Left renal pelvis (tissue), 4 donors: ENCODE measurements around the gene TSPAN3. TPM values are rescaled to one million over a fixed set of nuclear protein-coding genes. Genes with fewer than 3 reads are reported as not detected.

Experiments
- DNase-seq, 4 donors: peaks; one replicate each; pipeline ENCODE4 v3.0.0-alpha.2; 2013; ENCODE audit warnings: low read depth in 4 of 4, low spot score in 3 of 4
- polyA plus RNA-seq, 4 donors: library from polyadenylated mRNA; unstranded; fragments of 120-200 nt; gene quantifications; one replicate each; pipeline ENCODE4 v1.2.1, GENCODE V29; 2013; ENCODE audit not compliant: insufficient read length in 4 of 4

Gene TSPAN3
- polyA plus RNA-seq, 4 donors: 394 to 522 (median 451) TPM

- no peak for DNase-seq
These were observed 35.3 kb downstream of the TSPAN3 start for GRCh38 chr15:77035584-77035983.

- no peak for DNase-seq
These were observed 36.0 kb downstream of the TSPAN3 start for GRCh38 chr15:77034695-77035489.

- no peak for DNase-seq
These were observed 36.9 kb downstream of the TSPAN3 start for GRCh38 chr15:77033729-77034671.

GRCh38 chr15:77033417-77033728 lies 37.5 kb downstream of the TSPAN3 start:
- no peak for DNase-seq

- DNase-seq: no peak
These were observed 38.1 kb downstream of the TSPAN3 start for GRCh38 chr15:77032647-77033416.

- no peak for DNase-seq
These were observed 38.8 kb downstream of the TSPAN3 start for GRCh38 chr15:77032052-77032646.

GRCh38 chr15:77031376-77032050 lies 39.4 kb downstream of the TSPAN3 start:
- no peak for DNase-seq

GRCh38 chr15:77030928-77031375 lies 40.0 kb downstream of the TSPAN3 start:
- no peak for DNase-seq

GRCh38 chr15:77030048-77030927 lies 40.6 kb downstream of the TSPAN3 start:
- no peak for DNase-seq

GRCh38 chr15:77029166-77030047 lies 41.5 kb downstream of the TSPAN3 start:
- DNase-seq: no peak

GRCh38 chr15:77028451-77029165 lies 42.3 kb downstream of the TSPAN3 start:
- DNase-seq: no peak

GRCh38 chr15:77027697-77028450 lies 43.0 kb downstream of the TSPAN3 start:
- DNase-seq: no peak

- no peak for DNase-seq
These were observed 43.7 kb downstream of the TSPAN3 start for GRCh38 chr15:77027111-77027696.

GRCh38 chr15:77026501-77027110 lies 44.3 kb downstream of the TSPAN3 start:
- no peak for DNase-seq

GRCh38 chr15:77025941-77026411 lies 44.9 kb downstream of the TSPAN3 start:
- DNase-seq: no peak
